Neural progenitor cell (in vitro differentiated cells): ENCODE measurements around the gene GNPTAB. TPM values are rescaled to one million over a fixed set of nuclear protein-coding genes. Genes with fewer than 3 reads are reported as not detected.
"Not testable (repeated sequence)": the region's sequence is repeated elsewhere in the genome, so short reads cannot be mapped to it uniquely, and the experiment has no call there.

Experiments
- DNase-seq: peaks from one replicate; pipeline ENCODE4 v3.0.0-alpha.2; 2016; ENCODE audit warnings: low spot score
- H2AFZ ChIP-seq: fragments of 200-600 bp; sonication (generic); replicated peaks from 2 replicates; pipeline ENCODE4 v1.6.1; 2016; ENCODE audit warnings: antibody characterized with exemption
- H3F3A ChIP-seq: fragments of 200-600 bp; sonication (generic); 2 replicates; pipeline ENCODE4 v1.6.1; 2016; ENCODE audit warnings: antibody characterized with exemption, low read depth
- H3K27ac ChIP-seq: fragments of 200-600 bp; sonication (generic); 2 replicates; pipeline ENCODE4 v1.5.1; 2016; ENCODE audit warnings: mild to moderate bottlenecking
- H3K27me3 ChIP-seq: fragments of 200-600 bp; sonication (generic); 2 replicates; pipeline ENCODE4 v1.6.1; 2016; ENCODE audit warnings: mild to moderate bottlenecking, moderate library complexity
- H3K36me3 ChIP-seq: fragments of 200-600 bp; sonication (generic); 2 replicates; pipeline ENCODE4 v1.5.1; 2016
- H3K4me1 ChIP-seq: fragments of 200-600 bp; sonication (generic); 2 replicates; pipeline ENCODE4 v1.6.1; 2016; ENCODE audit warnings: mixed run types
- H3K4me2 ChIP-seq: fragments of 200-600 bp; sonication (generic); 2 replicates; pipeline ENCODE4 v1.6.1; 2016
- H3K4me3 ChIP-seq: fragments of 200-600 bp; sonication (generic); 2 replicates; pipeline ENCODE4 v1.5.1; 2016
- H3K79me2 ChIP-seq: fragments of 200-600 bp; sonication (generic); 2 replicates; pipeline ENCODE4 v1.6.1; 2016; ENCODE audit warnings: low read depth
- H3K9ac ChIP-seq: fragments of 200-600 bp; sonication (generic); 2 replicates; pipeline ENCODE4 v1.6.1; 2016
- H3K9me3 ChIP-seq: fragments of 200-600 bp; sonication (generic); 2 replicates; pipeline ENCODE4 v1.5.1; 2016; ENCODE audit warnings: low read depth
- H4K20me1 ChIP-seq: fragments of 200-600 bp; sonication (generic); 2 replicates; pipeline ENCODE4 v1.6.1; 2016; ENCODE audit warnings: low read depth
- H3K27ac Mint-ChIP-seq: 3 replicates; pipeline ENCODE4 v1.8.0; 2021; ENCODE audit warnings: mixed read lengths
- H3K27me3 Mint-ChIP-seq: 2 replicates; pipeline ENCODE4 v1.8.0; 2022; ENCODE audit warnings: low read depth, mild to moderate bottlenecking, inconsistent platforms, moderate library complexity, mixed read lengths; ENCODE audit not compliant: insufficient read depth
- H3K36me3 Mint-ChIP-seq: 3 replicates; pipeline ENCODE4 v1.8.0; 2021; ENCODE audit warnings: mixed read lengths
- H3K4me1 Mint-ChIP-seq: 3 replicates; pipeline ENCODE4 v1.8.0; 2021; ENCODE audit warnings: mixed read lengths
- H3K4me3 Mint-ChIP-seq: 3 replicates; pipeline ENCODE4 v1.8.0; 2021; ENCODE audit warnings: mild to moderate bottlenecking, moderate library complexity, mixed read lengths
- H3K9me3 Mint-ChIP-seq: 3 replicates; pipeline ENCODE4 v1.8.0; 2020; ENCODE audit warnings: mixed read lengths
- CTCF ChIP-seq: fragments of 200-600 bp; sonication (generic); IDR thresholded peaks from 2 replicates; pipeline ENCODE4 v1.5.1; 2017; ENCODE audit warnings: antibody characterized with exemption, mild to moderate bottlenecking
- EZH2 ChIP-seq: fragments of 200-600 bp; sonication (generic); IDR thresholded peaks from 2 replicates; pipeline ENCODE4 v1.6.1; 2017; ENCODE audit warnings: antibody characterized with exemption, mild to moderate bottlenecking, moderate library complexity
- EZH2phosphoT487 ChIP-seq: fragments of 200-600 bp; sonication (generic); IDR thresholded peaks from 2 replicates; pipeline ENCODE4 v1.6.1; 2017; ENCODE audit warnings: antibody characterized with exemption
- total RNA-seq: library from RNA; depleted of rRNA; stranded (reverse); fragments of >200 nt; gene quantifications from 2 replicates; pipeline ENCODE4 v1.2.3, GENCODE V29; 2015; ENCODE audit warnings: low replicate concordance

GNPTAB gene
- total RNA-seq, 1 donor from 2014 or later, result 24.0 TPM

GRCh38 chr12:101870925-101871324, 40.2 kb upstream of the GNPTAB start:
- DNase-seq, result no peak
- H3K27ac ChIP-seq, result no peak overlapping the region
- H3K9me3 Mint-ChIP-seq, result peaks cover 10% of the 10 kb centered on the region
- no peak overlapping the region for H3K4me2 ChIP-seq
- no peaks in the 10 kb centered on the region for H3K9me3 ChIP-seq
- no peaks in the 10 kb centered on the region for H3K79me2 ChIP-seq
- no peaks in the 10 kb centered on the region for H3K4me1 Mint-ChIP-seq
- H3K27ac Mint-ChIP-seq, result no peak overlapping the region
- no peaks in the 10 kb centered on the region for H3K36me3 ChIP-seq
- H3K4me1 ChIP-seq, result peaks cover 4% of the 10 kb centered on the region
- H3F3A ChIP-seq, result no peaks in the 10 kb centered on the region
- H3K27me3 ChIP-seq, result no peaks in the 10 kb centered on the region
- H3K4me3 Mint-ChIP-seq, result no peak overlapping the region
- no peaks in the 10 kb centered on the region for H3K27me3 Mint-ChIP-seq
- no peak for TF ChIP-seq EZH2phosphoT487
- TF ChIP-seq EZH2, result no peak
- no peak for TF ChIP-seq CTCF
- no peak overlapping the region for H3K9ac ChIP-seq
- no peak overlapping the region for H2AFZ ChIP-seq
- H3K36me3 Mint-ChIP-seq, result no peaks in the 10 kb centered on the region
- H3K4me3 ChIP-seq, result no peak overlapping the region
- H4K20me1 ChIP-seq, result no peaks in the 10 kb centered on the region

- not testable (repeated sequence) for H3K9ac ChIP-seq, H3K27ac ChIP-seq, DNase-seq, H2AFZ ChIP-seq, H3K27me3 ChIP-seq, H3K4me2 ChIP-seq, H3K36me3 Mint-ChIP-seq, H3K79me2 ChIP-seq, H3K9me3 ChIP-seq, H3K4me3 ChIP-seq, H3K4me1 ChIP-seq, H3K4me3 Mint-ChIP-seq, H3K27ac Mint-ChIP-seq, H3K4me1 Mint-ChIP-seq, H3K36me3 ChIP-seq, H3F3A ChIP-seq, H3K27me3 Mint-ChIP-seq, H4K20me1 ChIP-seq
- peaks cover 18% of the 10 kb centered on the region for H3K9me3 Mint-ChIP-seq
Measured at GRCh38 chr12:101867619-101868018, 36.9 kb upstream of the GNPTAB start.

- no peak for DNase-seq
- no peaks in the 10 kb centered on the region for H3K27me3 Mint-ChIP-seq
- Histone ChIP-seq H3K4me3 (no peak overlapping the region), H3K4me1 (peaks cover 4% of the 10 kb centered on the region), H3K9me3 (no peaks in the 10 kb centered on the region), H3F3A (no peaks in the 10 kb centered on the region), H3K79me2 (no peaks in the 10 kb centered on the region), H3K27ac (no peak overlapping the region), H4K20me1 (no peaks in the 10 kb centered on the region), H3K27me3 (no peaks in the 10 kb centered on the region), H3K4me2 (no peak overlapping the region), H3K9ac (no peak overlapping the region), H2AFZ (peak overlapping the region; percentile 50), H3K36me3 (no peaks in the 10 kb centered on the region)
- no peak overlapping the region for H3K27ac Mint-ChIP-seq
- peaks cover 18% of the 10 kb centered on the region for H3K9me3 Mint-ChIP-seq
- H3K36me3 Mint-ChIP-seq, result no peaks in the 10 kb centered on the region
- TF ChIP-seq EZH2, result no peak
- no peak for TF ChIP-seq CTCF
- no peak for TF ChIP-seq EZH2phosphoT487
- no peaks in the 10 kb centered on the region for H3K4me1 Mint-ChIP-seq
- H3K4me3 Mint-ChIP-seq, result no peak overlapping the region
Measured at GRCh38 chr12:101866615-101867373, 36.0 kb upstream of the GNPTAB start.

DNA sequence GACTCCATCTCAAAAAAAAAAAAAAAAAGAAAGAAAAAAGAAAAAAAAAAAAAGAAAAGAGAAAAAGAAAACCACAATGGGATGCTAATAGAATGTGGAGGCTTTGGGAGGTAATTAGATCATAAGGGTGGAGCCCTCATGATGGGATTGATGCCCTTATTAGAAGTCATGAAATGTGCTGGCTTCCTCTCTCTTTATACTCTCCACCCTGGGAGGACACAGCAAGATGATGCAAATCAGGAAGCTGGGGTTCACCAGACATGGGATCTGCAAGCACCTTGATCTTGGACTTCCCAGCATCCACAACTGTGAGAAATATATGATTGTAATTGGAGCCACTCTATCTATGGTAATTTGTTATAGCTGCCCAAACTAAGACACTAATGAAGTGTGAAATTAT, 33.2 kb upstream of the GNPTAB start:
- H3K79me2 ChIP-seq, result no peaks in the 10 kb centered on the region
- no peaks in the 10 kb centered on the region for H3F3A ChIP-seq
- no peaks in the 10 kb centered on the region for H3K27me3 ChIP-seq
- no peaks in the 10 kb centered on the region for H3K9me3 ChIP-seq
- Mint-ChIP-seq H3K36me3 (no peaks in the 10 kb centered on the region), H3K9me3 (peaks cover 14% of the 10 kb centered on the region), H3K4me1 (no peaks in the 10 kb centered on the region), H3K27me3 (no peaks in the 10 kb centered on the region), H3K4me3 (no peak overlapping the region), H3K27ac (no peak overlapping the region)
- no peak overlapping the region for H3K9ac ChIP-seq
- H3K4me1 ChIP-seq, result peaks cover 4% of the 10 kb centered on the region
- H4K20me1 ChIP-seq, result no peaks in the 10 kb centered on the region
- no peak overlapping the region for H3K27ac ChIP-seq
- no peak overlapping the region for H3K4me3 ChIP-seq
- H2AFZ ChIP-seq, result no peak overlapping the region
- H3K4me2 ChIP-seq, result no peak overlapping the region
- H3K36me3 ChIP-seq, result no peaks in the 10 kb centered on the region
- no peak for TF ChIP-seq EZH2phosphoT487
- no peak for TF ChIP-seq EZH2
- TF ChIP-seq CTCF, result no peak
- DNase-seq, result no peak
